GM10248 (cell line): ENCODE data around the gene SINHCAF.
"Not testable (repeated sequence)": the region's sequence is repeated elsewhere in the genome, so short reads cannot be mapped to it uniquely, and the experiment has no call there.

Experiments
- CTCF ChIA-PET: fragments of 300-600 bp; sonication (Branson Sonifier 250); formaldehyde crosslinking; extraction: SDS; loops from one replicate; lab custom pipeline; 2021; ENCODE audit warnings: antibody characterized with exemption; lab: Yijun Ruan, JAX
- POLR2A ChIA-PET: fragments of 350-650 bp; sonication (Branson Sonifier 250); formaldehyde crosslinking; extraction: SDS; loops from one replicate; lab custom pipeline; 2020; ENCODE audit warnings: antibody characterized with exemption; lab: Yijun Ruan, JAX
- DNase-seq: peaks from one replicate; pipeline ENCODE4 v3.0.0; 2012; ENCODE audit errors: extremely low spot score
- TF ChIP-seq, protein P1 (sequence below): IDR thresholded peaks from 2 replicates; pipeline ENCODE4 v1.5.1; 2012; ENCODE audit warnings: mild to moderate bottlenecking, low read depth; ENCODE audit errors: extremely low read depth, missing control alignments, control extremely low read depth

SINHCAF gene

GRCh38 chr12:31257784-31258183, 68.2 kb downstream of the SINHCAF start:
- ChIA-PET POLR2A (no interaction called here), CTCF (interaction anchor here (0.7 to 7.3 kb wide), 2 partner anchors 11 to 14 kb away, joined by 3 to 75 read pairs; no protein-coding TSS in a partner anchor)
- TF ChIP-seq, protein P1, sequence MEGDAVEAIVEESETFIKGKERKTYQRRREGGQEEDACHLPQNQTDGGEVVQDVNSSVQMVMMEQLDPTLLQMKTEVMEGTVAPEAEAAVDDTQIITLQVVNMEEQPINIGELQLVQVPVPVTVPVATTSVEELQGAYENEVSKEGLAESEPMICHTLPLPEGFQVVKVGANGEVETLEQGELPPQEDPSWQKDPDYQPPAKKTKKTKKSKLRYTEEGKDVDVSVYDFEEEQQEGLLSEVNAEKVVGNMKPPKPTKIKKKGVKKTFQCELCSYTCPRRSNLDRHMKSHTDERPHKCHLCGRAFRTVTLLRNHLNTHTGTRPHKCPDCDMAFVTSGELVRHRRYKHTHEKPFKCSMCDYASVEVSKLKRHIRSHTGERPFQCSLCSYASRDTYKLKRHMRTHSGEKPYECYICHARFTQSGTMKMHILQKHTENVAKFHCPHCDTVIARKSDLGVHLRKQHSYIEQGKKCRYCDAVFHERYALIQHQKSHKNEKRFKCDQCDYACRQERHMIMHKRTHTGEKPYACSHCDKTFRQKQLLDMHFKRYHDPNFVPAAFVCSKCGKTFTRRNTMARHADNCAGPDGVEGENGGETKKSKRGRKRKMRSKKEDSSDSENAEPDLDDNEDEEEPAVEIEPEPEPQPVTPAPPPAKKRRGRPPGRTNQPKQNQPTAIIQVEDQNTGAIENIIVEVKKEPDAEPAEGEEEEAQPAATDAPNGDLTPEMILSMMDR, result no peak
- DNase-seq, result no peak

DNA sequence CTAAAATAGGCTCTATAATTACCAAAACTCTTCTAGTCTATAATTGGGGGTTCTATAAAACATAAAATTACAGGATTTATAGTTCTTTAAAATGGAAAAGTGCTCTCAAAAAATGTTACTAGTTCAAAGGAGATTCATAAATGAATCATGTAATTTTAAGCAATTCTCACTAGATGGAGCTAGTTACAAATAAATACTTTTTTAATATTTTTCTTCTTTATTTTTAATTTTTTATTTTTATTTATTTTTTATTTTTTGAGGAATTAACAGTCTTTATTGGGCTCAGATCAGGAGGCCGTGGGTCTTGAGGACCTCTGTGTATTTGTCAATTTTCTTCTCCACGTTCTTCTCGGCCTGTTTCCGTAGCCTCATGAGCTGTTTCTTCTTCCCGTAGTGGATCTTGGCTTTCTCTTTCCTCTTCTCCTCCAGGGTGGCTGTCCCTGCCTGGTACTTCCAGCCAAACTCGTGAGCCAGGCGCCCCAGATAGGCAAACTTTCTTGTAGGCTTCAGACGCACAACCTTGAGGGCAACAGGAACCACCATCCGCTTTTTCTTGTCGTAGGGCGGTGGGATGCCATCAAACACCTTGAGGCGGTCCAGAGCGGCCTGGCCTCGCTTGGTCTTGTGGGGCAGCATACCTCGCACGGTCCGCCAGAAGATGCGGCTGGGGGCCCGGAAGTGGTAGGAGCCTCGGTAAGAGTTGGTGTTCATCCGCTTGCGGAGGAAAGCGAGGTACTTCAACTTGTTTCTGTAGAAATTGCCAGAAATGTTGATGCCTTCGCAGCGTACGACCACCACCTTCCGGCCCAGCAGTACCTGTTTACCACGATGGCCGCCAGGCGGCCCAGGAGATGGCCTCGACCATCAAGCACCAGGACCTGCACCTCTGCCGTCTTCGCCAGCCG, 74.0 kb downstream of the SINHCAF start:
- DNase-seq, POLR2A ChIA-PET: not testable (repeated sequence)
- TF ChIP-seq, protein P1, result peak; percentile 18
- CTCF ChIA-PET, result interaction anchor here (0.6 to 3.1 kb wide), 20 partner anchors 9 to 400 kb away, joined by 3 to 42 read pairs (median 4); no protein-coding TSS in a partner anchor

DNA sequence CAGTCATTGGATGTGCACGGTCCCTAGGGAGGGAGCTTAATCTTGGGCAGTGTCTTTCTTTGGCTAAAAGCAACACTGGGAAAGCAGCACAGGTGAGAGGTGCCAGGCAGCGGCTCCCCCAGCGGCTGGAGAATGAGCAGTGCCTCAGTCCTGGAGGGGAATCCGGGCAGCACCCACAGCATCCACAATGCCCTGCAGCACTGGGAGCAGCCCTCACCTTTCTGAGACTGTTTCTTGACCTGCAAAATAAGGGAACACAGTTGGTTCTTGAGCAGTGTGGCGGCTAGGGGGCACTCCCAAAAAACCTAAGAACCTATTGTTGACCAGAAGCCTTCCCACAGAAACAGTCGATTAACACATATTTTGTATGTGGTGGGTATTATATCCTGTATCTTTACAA, 75.8 kb downstream of the SINHCAF start:
- ChIA-PET POLR2A (interaction anchor here (0.5 kb wide), 1 partner anchor 129 kb away, joined by 3 read pairs; no protein-coding TSS in a partner anchor), CTCF (interaction anchor here (0.7 to 3.1 kb wide), 9 partner anchors 11 to 153 kb away, joined by 3 to 42 read pairs (median 10); no protein-coding TSS in a partner anchor)
- no peak for DNase-seq
- TF ChIP-seq, protein P1, result no peak

DNA sequence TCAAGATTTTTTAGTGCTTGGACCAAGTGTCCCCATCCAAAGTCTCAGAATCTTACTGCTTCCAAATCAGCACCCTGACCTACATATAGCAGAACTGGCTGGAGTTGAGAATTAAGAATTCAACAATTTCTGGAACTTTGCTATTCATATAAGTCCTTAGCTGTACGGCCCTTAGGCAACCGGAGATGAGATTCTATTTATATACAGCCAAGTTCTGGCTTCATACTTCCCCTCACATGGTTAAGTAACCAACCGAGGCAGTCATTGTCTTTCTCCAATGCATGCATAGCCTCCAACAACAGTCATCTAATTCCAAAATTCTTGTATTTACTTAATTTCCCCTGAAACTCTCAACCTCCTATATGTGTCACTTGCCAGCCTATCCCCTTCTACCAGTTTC, 76.6 kb downstream of the SINHCAF start:
- POLR2A ChIA-PET, result no interaction called here

GRCh38 chr12:31248815-31249214, 77.1 kb downstream of the SINHCAF start:
- ChIA-PET POLR2A (no interaction called here), CTCF (no interaction called here)
- TF ChIP-seq, protein P1, result no peak
- no peak for DNase-seq

More for the DNA sequence above, 76.6 kb downstream of the SINHCAF start:
- DNase-seq, result no peak
- TF ChIP-seq, protein P1, result no peak
- CTCF ChIA-PET, result interaction anchor here (2.2 to 3.1 kb wide), 5 partner anchors 12 to 114 kb away, joined by 8 to 42 read pairs (median 22); no protein-coding TSS in a partner anchor

GRCh38 chr12:31248337-31248736, 77.6 kb downstream of the SINHCAF start:
- no peak for DNase-seq
- CTCF ChIA-PET, result no interaction called here
- TF ChIP-seq, protein P1, result no peak
- POLR2A ChIA-PET, result no interaction called here
